GM18907 (cell line): ENCODE results near the gene USP44.
"Not testable (repeated sequence)": the region's sequence is repeated elsewhere in the genome, so short reads cannot be mapped to it uniquely, and the experiment has no call there.

Experiments used
- ATAC-seq: cut with Tn5 transposase; IDR thresholded peaks from one replicate; pipeline ENCODE4 v1.9.1; 2021; ENCODE audit warnings: mild to moderate bottlenecking, moderate library complexity; ENCODE audit not compliant: unreplicated experiment

The USP44 gene

GRCh38 chr12:95511977-95512376 lies 39.3 kb downstream of the USP44 start:
- ATAC-seq, result no peak

GRCh38 chr12:95509300-95509699 lies 42.0 kb downstream of the USP44 start:
- no peak for ATAC-seq

- no peak for ATAC-seq
Measured at GRCh38 chr12:95506707-95507523, 44.4 kb downstream of the USP44 start.

- no peak for ATAC-seq
Measured at GRCh38 chr12:95505039-95505438, 46.2 kb downstream of the USP44 start.

- no peak for ATAC-seq
Measured at GRCh38 chr12:95504140-95504539, 47.1 kb downstream of the USP44 start.

GRCh38 chr12:95499772-95500171 lies 51.5 kb downstream of the USP44 start:
- ATAC-seq, result no peak

- no peak for ATAC-seq
Measured at GRCh38 chr12:95498968-95499367, 52.3 kb downstream of the USP44 start.

- ATAC-seq, result no peak
Measured at GRCh38 chr12:95497031-95497430, 54.2 kb downstream of the USP44 start.

- no peak for ATAC-seq
Measured at GRCh38 chr12:95495433-95495832, 55.8 kb downstream of the USP44 start.

GRCh38 chr12:95494888-95495287 lies 56.4 kb downstream of the USP44 start:
- ATAC-seq, result no peak

GRCh38 chr12:95492462-95492861 lies 58.8 kb downstream of the USP44 start:
- no peak for ATAC-seq

- ATAC-seq, result no peak
Measured at GRCh38 chr12:95487024-95487423, 64.3 kb downstream of the USP44 start.

GRCh38 chr12:95484524-95484923 lies 66.8 kb downstream of the USP44 start:
- no peak for ATAC-seq

- ATAC-seq, result not testable (repeated sequence)
Measured at GRCh38 chr12:95482564-95482963, 68.7 kb downstream of the USP44 start.

- no peak for ATAC-seq
Measured at GRCh38 chr12:95481888-95482287, 69.4 kb downstream of the USP44 start.

GRCh38 chr12:95481072-95481471 lies 70.2 kb downstream of the USP44 start:
- ATAC-seq, result no peak

- ATAC-seq, result no peak
Measured at GRCh38 chr12:95480230-95480629, 71.0 kb downstream of the USP44 start.

- ATAC-seq, result no peak
Measured at GRCh38 chr12:95474660-95474958, 76.7 kb downstream of the USP44 start.

- peak; percentile 99 for ATAC-seq
Measured at GRCh38 chr12:95473884-95474659, 77.2 kb downstream of the USP44 start, which contains the start of gene METAP2. METAP2 (plus strand) TSS chr12:95474152; CDS start chr12:95474180, 28 bp downstream.

- ATAC-seq, result peak; percentile 37
Measured at GRCh38 chr12:95473231-95473883, 77.9 kb downstream of the USP44 start.

- no peak for ATAC-seq
Measured at GRCh38 chr12:95470300-95470699, 81.0 kb downstream of the USP44 start.
